GM19455 (cell line): ENCODE data around the gene WDR46.
"Not testable (repeated sequence)": the region's sequence is repeated elsewhere in the genome, so short reads cannot be mapped to it uniquely, and the experiment has no call there.

Source experiments
- ATAC-seq: cut with Tn5 transposase; IDR thresholded peaks from one replicate; pipeline ENCODE4 v1.9.1; 2021; ENCODE audit not compliant: unreplicated experiment

Gene WDR46

DNA sequence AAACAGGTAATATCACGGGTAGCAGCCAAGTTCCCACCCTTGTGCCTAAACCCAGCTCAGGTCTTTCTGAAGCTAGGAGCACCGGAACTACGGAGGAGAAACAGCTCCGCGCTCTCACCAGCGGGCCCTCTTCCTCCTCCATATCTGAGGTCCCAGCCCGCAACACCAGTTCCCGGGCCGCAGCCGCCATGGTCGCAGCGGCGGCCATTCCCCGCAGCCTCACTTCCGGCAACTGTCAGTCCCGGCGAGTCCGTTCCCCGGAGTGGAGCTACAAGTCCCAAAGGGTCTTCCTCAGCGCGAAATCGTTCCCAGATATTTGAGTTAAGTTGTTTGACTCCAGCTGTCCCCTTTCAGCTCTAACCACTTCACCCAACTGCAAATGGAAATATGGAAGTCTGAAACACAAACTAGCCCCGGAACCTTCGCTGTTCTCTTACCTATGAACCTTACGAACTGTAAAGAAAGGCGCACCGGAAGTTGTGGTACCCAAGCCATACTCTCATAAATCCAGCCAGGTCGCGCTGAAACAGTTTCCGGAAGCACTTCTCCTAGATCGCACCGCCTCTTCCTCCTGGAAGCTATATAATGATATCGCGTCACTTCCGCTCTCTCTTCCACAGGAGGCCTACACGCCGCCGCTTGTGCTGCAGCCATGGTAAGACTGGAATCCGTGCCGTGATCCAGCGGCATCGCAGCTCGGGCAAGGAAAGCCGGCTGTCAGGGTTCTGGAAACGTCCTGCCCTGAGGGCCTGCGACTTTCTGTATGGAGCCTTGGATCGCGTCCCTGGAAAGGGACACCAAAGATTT, 17.4 kb downstream of the WDR46 start, which contains the start of the genes RPS18 and VPS52:
Gene RPS18 (plus strand): TSS at position 608 of the 807 bp plus-strand sequence. CDS start 45 bp downstream, at position 653.
Gene VPS52 (minus strand): TSS at position 409 of the 807 bp plus-strand sequence. CDS start 201 bp downstream, at position 208.
- peak; percentile 83 for ATAC-seq

DNA sequence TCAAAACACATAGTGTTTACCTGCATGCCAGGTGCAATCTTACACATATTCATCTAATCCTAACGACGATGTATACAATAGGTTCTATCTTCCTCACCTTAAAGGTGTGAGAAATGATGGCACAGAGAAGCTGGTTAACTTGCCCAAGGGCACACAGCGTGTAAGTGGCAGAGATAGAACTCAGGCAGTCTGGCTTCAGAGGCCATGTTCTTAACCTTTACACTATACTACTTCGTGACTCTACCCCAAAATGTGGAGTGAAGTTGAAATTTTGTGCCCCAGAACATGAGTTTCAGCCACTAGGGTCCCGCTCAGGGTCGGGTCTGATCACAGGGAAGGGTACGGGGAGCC, 17.9 kb downstream of the WDR46 start:
- ATAC-seq: no peak

DNA sequence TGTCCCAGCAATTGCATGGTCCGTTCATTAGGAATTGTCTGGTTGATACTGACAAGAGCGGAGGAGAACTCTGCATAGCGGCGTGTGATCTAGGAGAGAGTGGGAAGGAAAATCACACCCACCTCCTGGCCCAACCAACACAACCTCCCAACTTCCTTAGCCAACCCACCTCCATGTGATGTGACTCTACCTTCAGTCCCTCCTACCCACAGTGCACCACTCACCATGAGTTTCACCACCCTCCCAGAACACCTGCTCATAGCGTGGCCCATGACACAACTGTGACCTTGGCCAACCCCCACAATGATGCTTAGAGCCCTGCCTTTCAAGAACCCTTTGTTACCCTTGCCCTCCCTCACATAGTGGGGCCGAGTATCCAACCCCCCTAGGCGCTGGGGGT, 25.0 kb downstream of the WDR46 start:
- no peak for ATAC-seq

DNA sequence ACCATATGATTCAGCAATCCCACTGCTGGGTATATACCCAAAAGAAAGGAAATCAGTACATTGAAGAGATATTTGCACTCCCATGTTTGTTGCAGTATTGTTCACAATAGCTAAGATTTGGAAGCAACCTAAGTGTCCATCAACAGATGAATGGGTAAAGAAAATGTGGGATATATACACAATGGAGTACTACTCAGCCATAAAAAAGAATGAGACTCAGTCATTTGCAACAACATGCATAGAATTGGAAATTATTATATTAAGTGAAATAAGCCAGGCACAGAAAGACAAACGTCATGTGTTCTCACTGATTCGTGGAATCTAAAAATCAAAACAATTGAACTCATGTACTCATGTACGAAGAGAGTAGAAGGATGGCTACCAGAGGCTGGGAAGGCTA, 26.5 kb downstream of the WDR46 start:
- ATAC-seq: not testable (repeated sequence)

DNA sequence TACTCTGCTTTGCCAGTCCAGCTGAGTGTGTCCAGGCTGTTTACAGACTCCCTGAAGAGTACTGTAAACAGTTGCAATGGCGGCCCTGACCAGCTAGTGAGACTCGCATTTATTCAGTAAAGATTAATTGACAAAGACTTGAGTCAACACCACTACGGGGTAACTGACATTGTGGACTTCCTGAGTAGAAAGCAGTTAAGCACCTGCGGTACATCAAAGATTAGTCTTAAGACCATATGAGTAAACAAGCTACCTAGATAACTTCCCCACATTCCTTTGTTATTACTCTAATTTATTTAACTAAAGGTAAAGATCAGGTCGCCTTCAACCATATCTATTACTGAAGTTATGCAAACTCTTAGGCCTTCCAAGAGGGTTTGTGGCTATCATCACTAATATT, 30.0 kb downstream of the WDR46 start:
- ATAC-seq: no peak

DNA sequence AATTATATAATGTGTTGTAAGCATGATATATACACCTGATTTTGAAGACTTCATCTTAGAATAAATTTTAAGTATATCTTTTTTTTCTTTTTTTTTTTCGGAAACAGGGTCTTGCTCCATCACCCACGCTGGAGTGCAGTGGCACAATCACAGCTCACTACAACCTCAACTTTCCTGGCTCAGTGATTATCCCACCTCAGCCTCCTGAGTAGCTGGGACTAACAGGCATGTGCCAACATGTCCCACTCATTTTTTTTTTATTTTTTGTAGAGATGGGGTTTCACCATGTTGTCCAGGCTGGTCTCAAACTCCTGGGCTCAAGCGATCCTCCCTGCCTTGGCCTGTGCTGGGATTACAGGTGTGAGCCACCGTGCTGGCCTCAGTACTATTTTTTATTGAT, 34.4 kb downstream of the WDR46 start:
- ATAC-seq: no peak

DNA sequence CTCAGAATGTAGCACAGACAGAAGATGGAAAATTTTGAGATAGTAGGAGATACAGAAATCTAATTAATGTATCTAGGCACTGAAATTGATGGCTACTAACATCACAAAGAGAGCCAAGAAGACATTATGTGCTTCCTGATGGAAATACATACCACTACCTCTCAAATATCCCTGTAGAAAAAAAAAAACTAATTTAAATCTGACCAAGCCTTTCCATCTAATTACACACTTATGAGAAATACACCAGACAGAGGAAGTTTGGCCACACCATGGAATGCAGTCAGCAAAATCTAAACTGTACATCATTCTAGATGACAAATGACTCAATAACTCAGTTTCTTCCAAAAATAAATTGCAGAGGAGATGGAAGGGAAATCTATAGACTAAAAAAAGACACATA, 36.3 kb downstream of the WDR46 start:
- no peak for ATAC-seq

DNA sequence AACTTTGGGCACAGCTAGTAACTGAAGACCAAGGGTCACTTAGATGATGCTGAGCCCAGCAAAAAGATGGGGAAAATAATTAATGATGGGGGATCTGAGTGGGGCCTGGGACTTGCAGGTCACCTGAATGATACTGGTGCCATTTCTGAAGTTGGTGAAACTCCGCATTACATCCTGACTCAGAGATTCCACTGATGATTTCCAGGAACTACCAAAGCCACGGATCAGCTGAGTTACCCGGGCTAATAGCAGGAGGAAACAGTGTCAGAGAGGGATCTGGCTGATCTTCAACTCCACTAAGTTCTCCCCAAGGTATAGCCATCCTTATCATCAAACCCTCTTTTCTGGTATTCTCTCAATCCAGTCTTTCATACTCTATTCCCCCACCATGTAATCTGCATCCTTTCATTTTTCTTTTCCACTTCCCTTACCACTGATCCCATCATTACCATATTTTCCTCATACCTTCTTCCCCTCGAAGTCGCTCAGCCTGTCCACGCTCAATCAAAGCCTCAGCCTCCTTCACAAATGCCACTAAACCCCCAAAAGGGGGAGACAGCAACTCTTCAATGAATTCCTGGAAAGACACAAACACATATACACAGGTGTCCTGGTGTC, 37.5 kb downstream of the WDR46 start:
- ATAC-seq: no peak

DNA sequence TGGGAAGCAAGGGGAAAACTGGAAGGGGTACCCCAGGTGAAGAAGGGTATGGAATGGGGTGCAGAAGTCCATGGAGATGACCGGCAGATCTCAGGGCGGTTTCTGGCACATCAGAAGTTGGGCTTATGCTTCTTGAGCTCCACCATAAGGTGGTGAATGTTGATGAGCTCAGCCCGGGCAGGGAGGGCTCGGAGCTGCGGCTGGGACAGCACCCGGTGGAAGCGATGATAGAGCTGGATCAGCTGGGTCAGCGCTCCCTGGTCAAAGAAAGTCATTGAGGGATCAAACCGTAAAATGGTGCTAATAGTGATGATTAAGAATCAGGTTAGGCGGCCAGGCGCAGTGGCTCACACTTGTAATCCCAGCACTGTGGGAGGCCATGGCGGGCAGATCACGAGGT, 38.3 kb downstream of the WDR46 start:
- ATAC-seq: no peak

DNA sequence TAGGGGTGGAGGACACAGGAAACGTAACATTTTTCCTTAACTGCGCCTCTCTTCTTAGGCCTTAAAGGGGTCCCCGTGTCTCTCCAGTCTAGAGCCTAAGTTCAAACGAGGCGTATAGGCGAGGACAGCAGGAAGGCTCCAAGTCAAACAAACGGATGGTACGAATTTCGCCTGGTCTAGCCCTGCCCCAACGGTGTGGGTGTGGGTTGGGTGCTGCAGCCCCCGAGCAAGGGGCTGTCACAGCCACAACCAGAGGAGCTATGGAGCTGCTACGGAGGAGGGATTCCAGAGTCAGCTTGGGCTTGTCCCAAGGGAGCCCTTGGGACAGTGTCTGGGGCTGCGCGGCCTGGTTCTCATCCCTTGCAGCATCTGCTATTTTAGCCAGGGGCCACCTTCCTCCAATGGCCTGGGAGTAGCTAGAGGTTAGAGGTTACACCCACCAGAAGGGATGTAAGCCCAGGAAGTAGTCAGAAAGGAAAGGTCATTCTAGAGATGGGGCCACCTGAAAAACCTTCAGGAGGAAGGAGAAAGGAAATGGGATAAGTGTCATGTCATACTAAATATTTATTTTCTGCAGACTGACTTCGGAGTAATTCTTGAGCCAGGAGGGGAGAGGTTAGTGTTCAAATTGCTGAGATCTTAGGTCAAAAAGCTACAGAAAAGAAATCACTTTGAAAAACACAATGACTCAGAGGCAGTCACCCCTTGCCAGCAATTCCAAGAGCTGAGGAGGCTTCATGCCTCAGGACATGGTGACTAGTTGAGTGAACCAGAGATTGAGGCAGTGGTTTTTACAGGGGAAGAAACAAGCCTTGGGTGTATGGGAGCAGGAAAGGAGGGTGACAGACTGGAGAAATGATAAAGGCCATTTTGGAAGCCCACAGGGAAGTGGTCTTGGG, 39.1 kb downstream of the WDR46 start:
- ATAC-seq: no peak

DNA sequence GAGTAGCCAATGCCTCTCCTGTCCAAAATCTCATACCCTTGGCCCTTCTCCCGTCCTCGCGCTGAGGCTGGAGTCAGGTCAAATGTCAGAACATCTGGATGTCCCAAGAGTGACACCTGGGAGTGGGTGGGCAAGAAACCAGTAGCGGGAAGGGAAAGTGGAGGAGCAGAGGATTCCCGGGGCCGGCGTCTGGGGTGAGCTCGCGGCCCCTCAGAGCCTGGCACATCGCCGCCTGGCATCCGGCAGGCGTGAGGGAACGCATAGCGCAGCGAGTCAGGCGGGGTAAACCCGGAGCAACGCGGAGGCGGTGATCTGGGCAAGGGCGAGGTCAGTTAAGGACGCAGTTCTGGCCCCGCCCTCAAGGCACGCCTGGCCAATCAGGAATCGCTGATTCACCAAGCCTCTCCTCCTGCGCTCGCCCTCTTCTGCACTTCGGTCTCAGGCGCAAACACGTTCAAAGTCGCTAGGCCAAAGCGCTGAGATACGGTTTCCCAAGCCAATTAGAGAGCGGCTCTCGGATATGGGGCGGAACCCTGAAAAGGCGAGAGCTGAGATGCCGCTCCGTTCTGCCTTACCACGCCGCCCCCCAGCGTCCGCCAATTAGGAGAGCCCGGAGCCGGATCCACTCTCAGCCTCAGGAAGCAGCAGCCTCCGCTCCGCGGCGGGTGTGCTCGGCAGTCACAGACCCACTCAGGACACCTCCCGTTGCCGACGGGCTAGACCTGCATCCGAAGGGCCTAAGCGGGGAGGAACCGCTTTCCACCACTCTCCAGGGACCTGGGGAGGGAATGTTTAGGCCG, 39.9 kb downstream of the WDR46 start:
- ATAC-seq: peak; percentile 92

DNA sequence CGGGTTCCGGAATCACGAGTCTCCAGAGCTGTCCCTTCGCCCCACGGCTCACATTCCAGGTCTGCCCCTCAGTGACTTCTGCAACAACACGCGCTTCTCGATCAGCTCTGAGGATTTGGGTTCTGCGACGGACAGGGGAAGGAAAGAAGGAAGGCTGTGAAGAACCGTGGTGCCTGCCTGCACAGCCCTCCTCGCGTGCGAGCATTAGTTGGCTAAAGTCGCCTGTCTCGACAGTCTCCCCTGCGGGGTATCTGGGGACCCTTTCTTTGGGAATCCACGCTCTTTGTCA, 40.5 kb downstream of the WDR46 start:
- ATAC-seq: no peak

DNA sequence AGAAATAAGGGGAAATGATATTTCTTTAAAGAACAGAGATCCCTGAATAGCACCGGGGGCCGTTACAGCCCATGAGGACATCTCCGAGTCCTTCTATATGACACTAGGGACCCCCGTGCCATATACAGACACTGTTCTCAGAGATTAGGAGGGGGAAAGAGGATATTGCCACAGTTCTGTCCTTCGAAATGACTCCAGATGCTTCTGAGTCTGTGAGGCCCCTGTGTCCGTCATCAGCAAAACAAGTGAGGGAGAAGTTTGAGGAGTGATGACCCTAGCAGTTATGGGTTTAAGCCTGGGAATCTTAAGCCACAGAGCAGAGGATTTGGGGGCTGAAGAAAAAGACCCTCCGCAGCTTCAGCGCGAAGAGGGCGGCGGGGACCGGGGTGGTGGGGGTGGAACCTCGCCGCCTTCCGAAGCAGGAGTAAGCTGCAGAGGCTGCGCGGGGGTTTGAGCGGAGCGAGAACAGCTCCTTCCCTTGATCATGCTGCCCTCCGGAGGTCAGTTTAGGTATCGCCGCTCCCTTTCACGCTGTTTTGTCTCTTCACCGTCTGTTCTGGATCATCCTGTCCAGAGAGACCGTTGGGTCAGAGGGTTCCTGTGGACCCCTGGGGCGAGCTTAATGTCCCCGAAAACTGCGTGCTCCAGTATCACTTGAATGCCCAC, 40.9 kb downstream of the WDR46 start:
- no peak for ATAC-seq

DNA sequence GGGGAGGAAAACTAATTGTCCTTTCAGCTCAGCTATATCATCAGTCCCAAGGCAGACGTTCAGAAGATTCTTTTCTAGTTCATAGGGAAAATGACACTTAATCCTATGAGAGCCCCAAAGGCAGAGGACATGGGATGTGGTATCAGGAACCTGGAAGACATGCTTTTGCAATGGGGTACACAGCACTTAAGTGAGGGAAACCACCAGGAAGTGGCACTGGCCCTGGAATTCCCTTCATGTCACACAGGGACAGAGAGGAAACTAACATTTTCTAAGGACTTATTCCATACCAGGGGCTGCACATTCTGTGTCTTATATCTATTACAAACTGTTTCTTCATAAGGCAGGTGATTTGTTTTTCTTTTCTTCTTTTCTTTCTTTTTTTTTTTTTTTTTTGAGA, 45.6 kb downstream of the WDR46 start:
- ATAC-seq: no peak

DNA sequence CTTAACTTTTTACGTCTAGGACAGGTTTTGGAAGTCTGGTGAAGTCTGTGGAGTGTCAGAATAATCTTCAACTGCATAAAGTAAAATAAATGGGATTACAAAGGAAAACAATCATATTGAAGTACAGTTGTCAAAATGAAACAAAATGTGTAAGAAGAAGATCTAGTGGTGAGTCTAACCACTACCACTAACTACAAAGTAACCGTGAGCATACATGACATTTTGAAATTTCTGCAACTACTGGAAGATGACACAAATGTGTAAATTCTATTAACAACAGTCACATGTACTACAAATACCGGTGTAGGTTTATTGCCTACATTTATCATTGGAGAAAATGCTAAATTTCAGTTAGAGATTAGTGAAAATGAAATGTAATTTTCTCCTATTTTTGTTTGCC, 47.1 kb downstream of the WDR46 start:
- ATAC-seq: no peak

DNA sequence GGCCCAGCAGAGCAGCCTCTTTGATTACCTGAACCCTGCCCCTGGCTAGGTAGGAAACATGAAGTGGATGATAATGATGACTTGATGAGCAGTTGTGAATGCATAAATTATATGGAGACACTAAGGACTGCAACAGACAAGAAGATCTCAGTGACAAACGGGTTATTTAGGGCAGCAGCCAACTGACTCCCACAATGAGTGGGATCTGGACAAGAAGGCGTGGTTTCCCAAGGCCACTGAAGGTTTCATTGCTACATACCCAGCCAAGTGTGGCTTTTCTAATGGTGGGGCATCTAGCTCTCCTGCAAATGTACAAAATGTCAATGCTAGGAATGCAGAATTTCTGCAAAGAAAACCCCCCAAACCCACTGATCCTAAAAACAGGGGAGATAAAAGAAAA, 51.3 kb downstream of the WDR46 start:
- ATAC-seq: no peak

DNA sequence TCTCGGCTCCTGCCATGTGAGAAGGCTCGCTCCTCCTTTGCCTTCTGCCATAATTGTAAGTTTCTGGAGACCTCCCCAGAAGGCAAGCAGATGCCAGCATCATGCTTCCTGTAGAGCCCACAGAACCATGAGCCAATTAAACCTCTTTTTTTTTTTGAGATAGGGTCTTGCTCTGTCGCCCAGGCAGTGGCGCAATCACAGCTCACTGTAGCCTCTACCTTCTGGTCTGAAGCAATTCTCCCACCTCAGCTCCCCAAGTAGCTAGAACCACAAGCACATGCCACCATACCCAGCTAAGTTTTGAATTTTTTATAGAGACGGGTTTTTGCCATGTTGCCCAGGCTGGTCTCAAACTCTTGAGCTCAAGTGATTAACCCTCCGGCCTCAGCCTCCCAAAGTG, 52.2 kb downstream of the WDR46 start:
- ATAC-seq: no peak

DNA sequence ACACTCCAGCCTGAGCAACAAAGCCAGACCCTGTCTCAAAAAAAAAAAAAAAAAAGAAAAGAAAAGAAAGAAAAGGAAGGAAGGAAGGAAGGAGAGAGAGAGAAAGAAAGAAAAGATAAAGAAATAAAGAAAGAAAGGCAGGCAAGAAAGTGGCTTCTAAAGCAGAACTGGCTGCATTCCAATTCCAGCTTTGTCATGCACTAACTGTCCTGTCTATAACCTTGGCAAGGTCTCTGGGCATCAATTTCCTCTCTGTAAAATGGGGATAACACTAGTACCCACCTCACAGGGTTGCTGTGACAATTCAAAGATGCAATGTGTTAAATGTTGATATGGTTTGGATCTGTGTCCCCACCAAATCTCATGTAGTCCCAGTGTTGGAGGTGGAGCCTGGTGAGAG, 52.7 kb downstream of the WDR46 start:
- ATAC-seq: no peak

DNA sequence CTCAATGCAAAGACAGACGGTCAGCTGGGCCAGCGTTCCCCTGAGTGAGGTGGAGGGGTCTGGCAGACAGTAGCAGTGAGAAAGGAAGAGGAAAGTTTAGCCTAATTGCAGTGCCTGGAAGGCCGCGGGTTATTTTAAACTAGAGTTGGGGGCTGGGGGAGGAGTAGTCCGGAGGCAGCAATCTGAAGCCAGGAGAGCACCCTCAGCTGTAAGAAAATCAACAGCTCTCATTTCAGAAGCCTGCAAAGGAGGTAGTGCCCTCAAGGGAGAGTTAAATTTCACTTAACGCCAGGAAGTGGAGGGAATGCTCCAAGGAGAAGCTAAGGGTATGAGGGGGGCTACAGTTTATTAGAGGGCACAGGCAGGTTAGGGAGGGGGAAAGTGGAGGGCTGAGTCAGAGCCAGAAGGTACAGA, 53.8 kb downstream of the WDR46 start:
- ATAC-seq: no peak
